IMR-90 (cell line): ENCODE data around the gene NFATC1. TPM values are rescaled to one million over a fixed set of nuclear protein-coding genes. Genes with fewer than 3 reads are reported as not detected.

ENCODE experiments used
- ATAC-seq: fragments of 200-7000 bp; cut with Tn5 transposase; 2 replicates; pipeline ENCODE4 v1.9.1; 2020; ENCODE audit warnings: low read depth, mild to moderate bottlenecking, moderate library complexity
- BruUV-seq: library from RNA; stranded (reverse); fragments of 400-500 nt; replicated peaks from 2 replicates; lab custom pipeline; 2021; lab: Mats Ljungman, UMichigan
- CTCF ChIA-PET: fragments of 300-600 bp; formaldehyde crosslinking; extraction: SDS; loops from one replicate; lab custom pipeline; 2021; ENCODE audit warnings: antibody characterized with exemption; lab: Yijun Ruan, JAX
- POLR2A ChIA-PET: fragments of 300-600 bp; sonication (Branson Sonifier 250); formaldehyde crosslinking; loops from one replicate; lab custom pipeline; 2022; ENCODE audit warnings: antibody characterized with exemption; ENCODE audit not compliant: unreplicated experiment; lab: Charles Lee
- DNase-seq: peaks from one replicate; pipeline ENCODE4 v3.0.0; 2013
- H2AFZ ChIP-seq: replicated peaks from 2 replicates; pipeline ENCODE3; 2013; ENCODE audit warnings: low read length, mild to moderate bottlenecking; ENCODE audit not compliant: poor library complexity
- H2AK5ac ChIP-seq: 2 replicates; pipeline ENCODE4 v1.6.1; 2013; ENCODE audit warnings: low read depth, low read length, inconsistent platforms
- H2AK9ac ChIP-seq: replicated peaks from 2 replicates; pipeline ENCODE3; 2013; ENCODE audit warnings: mild to moderate bottlenecking, low read depth, low read length, moderate library complexity; ENCODE audit not compliant: poor library complexity
- H2BK120ac ChIP-seq: 2 replicates; pipeline ENCODE4 v1.6.1; 2013; ENCODE audit warnings: low read depth, low read length, inconsistent platforms
- H2BK15ac ChIP-seq: 3 replicates; pipeline ENCODE4 v1.6.1; 2013; ENCODE audit warnings: low read depth, low read length, inconsistent platforms
- H2BK20ac ChIP-seq: 2 replicates; pipeline ENCODE4 v1.6.1; 2013; ENCODE audit warnings: low read depth, mild to moderate bottlenecking, inconsistent platforms, low read length, moderate library complexity
- H2BK5ac ChIP-seq: 2 replicates; pipeline ENCODE4 v1.6.1; 2013; ENCODE audit warnings: mild to moderate bottlenecking, low read depth, low read length, inconsistent platforms; ENCODE audit not compliant: poor library complexity, severe bottlenecking
- H3K14ac ChIP-seq: replicated peaks from 2 replicates; pipeline ENCODE4 v1.6.1; 2013; ENCODE audit warnings: low read depth, low read length, inconsistent platforms
- H3K18ac ChIP-seq: 2 replicates; pipeline ENCODE4 v1.6.1; 2013; ENCODE audit warnings: low read depth, low read length, control low read depth
- H3K23ac ChIP-seq: 2 replicates; pipeline ENCODE4 v1.6.1; 2013; ENCODE audit warnings: low read depth, low read length, inconsistent platforms
- H3K27ac ChIP-seq: 2 replicates; pipeline ENCODE4 v1.5.1; 2013; ENCODE audit warnings: mild to moderate bottlenecking, control low read depth, low read length; ENCODE audit not compliant: insufficient read depth
- H3K27me3 ChIP-seq: 2 replicates; pipeline ENCODE4 v1.6.1; 2013; ENCODE audit warnings: low read length; ENCODE audit not compliant: control insufficient read depth, insufficient read depth
- H3K36me3 ChIP-seq: 2 replicates; pipeline ENCODE4 v1.6.1; 2013; ENCODE audit warnings: low read length, mixed read lengths; ENCODE audit not compliant: control insufficient read depth, insufficient read depth
- H3K4ac ChIP-seq: 2 replicates; pipeline ENCODE4 v1.6.1; 2013; ENCODE audit warnings: low read depth, low read length, inconsistent platforms
- H3K4me1 ChIP-seq: 2 replicates; pipeline ENCODE4 v1.6.1; 2013; ENCODE audit warnings: low read length, mixed read lengths; ENCODE audit not compliant: control insufficient read depth, insufficient read depth
- H3K4me2 ChIP-seq: 2 replicates; pipeline ENCODE4 v1.6.1; 2013; ENCODE audit warnings: low read depth, mild to moderate bottlenecking, control low read depth, low read length, moderate library complexity
- H3K4me3 ChIP-seq: 2 replicates; pipeline ENCODE4 v1.5.1; 2013; ENCODE audit warnings: low read depth, mild to moderate bottlenecking, control low read depth, low read length, moderate library complexity; ENCODE audit not compliant: insufficient read depth
- H3K56ac ChIP-seq: 2 replicates; pipeline ENCODE4 v1.6.1; 2013; ENCODE audit warnings: low read length, inconsistent platforms; ENCODE audit not compliant: insufficient read depth; ENCODE audit errors: extremely low read depth
- H3K79me1 ChIP-seq, 2 experiments: 2 replicates each; pipeline ENCODE4 v1.6.1; 2013; ENCODE audit warnings: low read length in 2 of 2, inconsistent platforms in 1 of 2, low read depth in 1 of 2
- H3K9ac ChIP-seq: 2 replicates; pipeline ENCODE4 v1.6.1; 2013; ENCODE audit warnings: low read depth, low read length, control low read depth
- H3K9me1 ChIP-seq: 2 replicates; pipeline ENCODE4 v1.6.1; 2013; ENCODE audit warnings: low read length, inconsistent platforms; ENCODE audit not compliant: insufficient read depth
- H3K9me3 ChIP-seq: 2 replicates; pipeline ENCODE4 v1.6.1; 2013; ENCODE audit warnings: low read length; ENCODE audit not compliant: control insufficient read depth, insufficient read depth
- H4K20me1 ChIP-seq: 2 replicates; pipeline ENCODE4 v1.6.1; 2013; ENCODE audit warnings: low read length, inconsistent platforms; ENCODE audit not compliant: insufficient read depth
- H4K5ac ChIP-seq: 2 replicates; pipeline ENCODE4 v1.6.1; 2013; ENCODE audit warnings: mild to moderate bottlenecking, low read depth, low read length, control low read depth
- H4K8ac ChIP-seq, 2 experiments: 2 replicates each; pipeline ENCODE4 v1.6.1; 2013; ENCODE audit warnings: low read depth in 2 of 2, low read length in 2 of 2, control low read depth in 1 of 2, inconsistent platforms in 1 of 2
- H4K91ac ChIP-seq: 2 replicates; pipeline ENCODE4 v1.6.1; 2013; ENCODE audit warnings: low read depth, low read length, inconsistent platforms; ENCODE audit not compliant: insufficient read depth
- RAD21 ChIP-seq: IDR thresholded peaks from 2 replicates; pipeline ENCODE4 v1.6.1; 2012; ENCODE audit warnings: low read length, improper control_type of control experiment
- WGBS, 2 experiments: methylation state at CpG; one replicate each; pipeline versions ENCODE4 v1.1.5 to v1.1.7; 2013; ENCODE audit warnings: missing lambda C conversion rate in 2 of 2; ENCODE audit not compliant: insufficient read length in 1 of 2; ENCODE audit errors: extremely low coverage in 2 of 2; 5-methylcytosine and 5-hydroxymethylcytosine counted together
- dilution Hi-C: fragments of 300-500 bp; cut with HindIII; formaldehyde crosslinking; loops from one replicate; pipeline ENCODE4 v1.14.3; 2018; ENCODE audit warnings: low sequenced_read_pairs; ENCODE audit not compliant: unreplicated experiment
- in situ Hi-C: fragments of 300-500 bp; cut with MboI; formaldehyde crosslinking; loops from 3 replicates; pipeline ENCODE4 v1.14.3; 2019; ENCODE audit warnings: low sequenced_read_pairs, inconsistent platforms, mixed read lengths
- intact Hi-C: fragments of 100-400 bp; cut with micrococcal nuclease; formaldehyde crosslinking; loops from 2 replicates; pipeline ENCODE4 v1.10.0; 2022
- polyA plus RNA-seq, 3 experiments: library from polyadenylated mRNA; depleted of rRNA; stranded (reverse); fragments of >200 nt; gene quantifications; 2 replicates each; pipeline ENCODE4 v1.2.3, GENCODE V29; 2012; ENCODE audit warnings: low replicate concordance in 1 of 3
- total RNA-seq: library from RNA; depleted of rRNA; stranded (reverse); fragments of >200 nt; gene quantifications from 2 replicates; pipeline ENCODE4 v1.2.3, GENCODE V29; 2012

NFATC1 gene
- total and polyA plus RNA-seq, 2 of the 4 experiments (the other 2 are of a cell fraction): 0.36 to 1.8 TPM

GRCh38 chr18:79452991-79453645 is 57.4 kb downstream of the NFATC1 start:
- H3K9me1 ChIP-seq: no peaks in the 10 kb centered on the region
- CTCF ChIA-PET: no interaction called here
- dilution Hi-C loops: no loop called here
- H3K27me3 ChIP-seq: no peaks in the 10 kb centered on the region
- DNase-seq (no peak), ATAC-seq (no peak)
- H3K23ac ChIP-seq: no peak overlapping the region
- H3K79me1 ChIP-seq: no peaks in the 10 kb centered on the region
- no peak overlapping the region for H2AK9ac ChIP-seq
- no peak overlapping the region for H4K8ac ChIP-seq
- H2BK5ac ChIP-seq: no peak overlapping the region
- no peak overlapping the region for H3K9ac ChIP-seq
- BruUV-seq: no TSS peak
- POLR2A ChIA-PET: no interaction called here
- H4K5ac ChIP-seq: no peak overlapping the region
- no peak overlapping the region for H2AFZ ChIP-seq
- peaks cover 2% of the 10 kb centered on the region; the same call in 1 of the 2 replicates for H3K4me1 ChIP-seq
- no peak for TF ChIP-seq RAD21
- H3K36me3 ChIP-seq: peaks cover 7% of the 10 kb centered on the region; the same call in 1 of the 2 replicates
- H3K14ac ChIP-seq: no peak overlapping the region
- no peaks in the 10 kb centered on the region for H3K9me3 ChIP-seq
- in situ Hi-C loops: no loop called here
- no peak overlapping the region for H3K4ac ChIP-seq
- H3K4me3 ChIP-seq: no peak overlapping the region
- no peak overlapping the region for H3K4me2 ChIP-seq
- no peak overlapping the region for H2AK5ac ChIP-seq
- H3K18ac ChIP-seq: no peak overlapping the region
- H4K91ac ChIP-seq: no peak overlapping the region
- peaks cover 2% of the 10 kb centered on the region; the same call in 1 of the 2 replicates for H4K20me1 ChIP-seq
- H2BK20ac ChIP-seq: no peak overlapping the region
- WGBS, 2 experiments: 94% methylated on average over 9 of the region's 19 CpGs; no CpG with 5 or more reads in 1 of the 2 experiments
- H3K27ac ChIP-seq: no peak overlapping the region
- no peak overlapping the region for H3K56ac ChIP-seq
- intact Hi-C loops: no loop called here
- no peak overlapping the region for H2BK15ac ChIP-seq
- no peak overlapping the region for H2BK120ac ChIP-seq
